ENCODE measurements around the gene MFAP4. TPM values are rescaled to one million over a fixed set of nuclear protein-coding genes. Genes with fewer than 3 reads are reported as not detected.

Gene MFAP4
- total RNA-seq, 1 donor from 2014 or later = 0.82 TPM

- FAIRE-seq = no peak
- no peak for DNase-seq (ENCODE audit: low spot score in 2 of 2)
Observed at GRCh38 chr17:19387921-19388521, 1.0 kb upstream of the MFAP4 start.

DNA sequence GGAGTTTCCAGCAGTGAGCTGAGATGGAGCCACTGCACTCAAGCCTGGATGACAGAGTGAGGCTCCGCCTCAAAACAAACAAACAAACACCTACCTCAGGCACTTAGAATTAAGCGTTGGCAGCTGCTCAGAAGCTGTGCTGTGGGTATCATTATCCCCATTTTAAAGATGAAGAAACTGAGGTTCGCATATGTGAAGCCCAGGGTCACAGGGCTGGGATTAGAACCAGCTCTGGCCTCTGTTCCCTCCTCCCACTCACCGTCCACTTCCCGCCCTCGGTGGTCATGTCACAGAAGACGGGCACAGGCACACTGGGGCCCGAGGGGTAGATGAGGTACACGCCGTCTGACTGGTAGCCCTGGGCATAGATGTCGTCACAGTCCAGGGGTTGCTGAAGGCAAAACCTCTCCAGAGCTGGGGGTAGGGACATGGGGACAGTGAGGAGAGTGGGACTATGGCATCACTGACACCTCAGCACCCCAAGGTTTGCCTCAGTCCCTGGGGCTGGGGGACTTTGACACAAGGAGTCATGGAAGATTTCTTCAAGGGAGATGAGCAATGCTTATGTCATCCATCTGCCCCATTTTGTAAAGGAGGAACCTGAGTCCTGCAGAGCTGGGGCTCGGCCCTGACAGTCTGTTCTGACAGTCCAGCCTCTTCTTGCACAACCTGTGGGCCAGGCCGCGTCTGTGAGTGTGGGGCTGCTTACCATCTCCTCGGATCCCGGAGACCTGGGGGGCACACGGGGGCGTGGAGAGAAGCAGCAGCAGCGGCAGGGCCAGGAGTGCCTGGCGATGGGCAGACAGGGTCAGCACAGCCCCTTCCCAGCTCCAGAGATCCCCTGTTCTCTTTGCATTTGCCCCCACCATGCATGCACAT is 700 bp downstream of the MFAP4 start:
- peak in 1 of 2 donors; percentile 55 for DNase-seq (ENCODE audit: low spot score in 2 of 2)
- FAIRE-seq = no peak

DNA sequence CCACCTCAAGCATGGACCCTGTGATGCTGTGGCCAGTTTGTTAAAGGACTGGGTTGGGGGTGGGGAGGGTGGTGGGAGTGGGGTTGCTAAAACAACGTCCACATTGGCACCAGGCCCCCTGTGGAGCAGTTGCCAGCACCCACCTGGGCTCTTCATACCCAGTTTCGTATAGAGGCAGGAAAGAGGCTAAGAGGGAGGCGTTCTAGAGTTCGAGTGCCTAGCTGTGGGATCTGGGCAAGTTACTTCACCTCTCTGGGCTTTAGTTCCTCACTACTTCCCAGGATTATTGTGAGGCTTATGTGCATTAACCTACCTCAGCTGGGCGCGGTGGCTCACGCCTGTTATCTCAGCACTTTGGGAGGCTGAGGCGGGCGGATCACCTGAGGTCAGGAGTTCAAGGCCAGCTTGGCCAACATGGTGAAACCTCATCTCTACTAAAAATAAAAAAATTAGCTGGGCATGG is 1.4 kb downstream of the MFAP4 start:
- FAIRE-seq (no peak), DNase-seq (ENCODE audit: low spot score in 2 of 2) (no peak)

GRCh38 chr17:19384723-19385391 is 2.1 kb downstream of the MFAP4 start:
- FAIRE-seq (no peak), DNase-seq (ENCODE audit: low spot score in 2 of 2) (peak; percentile 69 to 83)

DNA sequence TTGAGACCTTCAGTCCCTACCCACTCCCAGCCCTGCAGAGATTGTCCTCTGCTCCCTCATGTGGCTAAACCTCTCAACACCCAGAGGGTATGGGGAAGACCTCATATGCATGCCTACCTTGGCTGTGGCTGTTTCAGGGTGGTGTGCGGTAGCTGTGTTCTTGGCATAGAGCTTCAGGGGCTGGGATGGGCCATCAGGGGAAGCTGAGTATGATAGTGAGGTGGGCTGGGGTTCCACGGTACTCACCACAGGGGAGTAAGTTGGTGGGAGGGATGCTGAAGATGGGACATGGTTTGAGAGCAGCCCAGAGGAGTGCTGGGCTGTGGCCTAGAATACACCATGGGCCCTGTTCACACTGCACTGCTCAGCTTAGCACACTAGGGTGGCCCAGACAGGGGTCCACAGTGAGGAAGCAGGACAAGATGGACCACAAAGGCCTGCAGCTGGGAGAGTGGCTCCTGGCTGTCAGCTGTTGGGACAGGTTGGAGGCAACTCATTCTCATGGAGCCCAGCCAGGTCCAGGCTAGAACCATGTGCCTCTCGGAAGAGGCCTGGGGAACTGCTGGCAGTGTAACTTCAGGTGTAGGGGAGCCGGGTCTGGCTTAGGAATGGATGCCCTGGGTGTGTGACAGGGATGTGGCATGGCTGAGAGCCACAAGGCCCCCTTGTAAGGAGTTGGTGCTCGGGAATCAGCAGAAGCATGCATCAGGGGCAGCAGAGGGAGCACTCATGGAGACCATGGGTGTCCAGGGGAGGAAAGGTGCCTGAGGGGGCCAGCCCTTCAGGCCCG is 3.1 kb downstream of the MFAP4 start:
- DNase-seq (ENCODE audit: low spot score in 2 of 2) (no peak), FAIRE-seq (no peak)

- no peak for FAIRE-seq
- DNase-seq (ENCODE audit: low spot score in 2 of 2) = no peak
Observed at GRCh38 chr17:19382531-19383444, 4.2 kb downstream of the MFAP4 start.

DNA sequence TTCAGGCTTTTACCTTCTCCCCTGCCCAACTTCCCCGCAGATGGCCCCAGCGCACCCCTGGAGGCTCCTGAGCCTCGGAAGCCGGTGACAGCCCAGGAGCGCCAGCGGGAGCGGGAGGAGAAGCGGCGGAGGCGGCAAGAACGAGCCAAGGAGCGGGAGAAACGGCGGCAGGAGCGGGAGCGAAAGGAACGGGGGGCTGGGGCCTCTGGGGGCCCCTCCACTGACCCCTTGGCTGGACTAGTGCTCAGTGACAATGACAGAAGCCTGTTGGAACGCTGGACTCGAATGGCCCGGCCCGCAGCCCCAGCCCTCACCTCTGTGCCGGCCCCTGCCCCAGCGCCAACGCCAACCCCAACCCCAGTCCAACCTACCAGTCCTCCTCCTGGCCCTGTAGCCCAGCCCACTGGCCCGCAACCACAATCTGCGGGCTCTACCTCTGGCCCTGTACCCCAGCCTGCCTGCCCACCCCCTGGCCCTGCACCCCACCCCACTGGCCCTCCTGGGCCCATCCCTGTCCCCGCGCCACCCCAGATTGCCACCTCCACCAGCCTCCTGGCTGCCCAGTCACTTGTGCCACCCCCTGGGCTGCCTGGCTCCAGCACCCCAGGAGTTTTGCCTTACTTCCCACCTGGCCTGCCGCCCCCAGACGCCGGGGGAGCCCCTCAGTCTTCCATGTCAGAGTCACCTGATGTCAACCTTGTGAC is 5.1 kb downstream of the MFAP4 start:
- DNase-seq (ENCODE audit: low spot score in 2 of 2) = no peak
- FAIRE-seq = no peak

GRCh38 chr17:19381361-19381740 is 5.6 kb downstream of the MFAP4 start:
- DNase-seq (ENCODE audit: low spot score in 2 of 2) (no peak), FAIRE-seq (no peak)

DNA sequence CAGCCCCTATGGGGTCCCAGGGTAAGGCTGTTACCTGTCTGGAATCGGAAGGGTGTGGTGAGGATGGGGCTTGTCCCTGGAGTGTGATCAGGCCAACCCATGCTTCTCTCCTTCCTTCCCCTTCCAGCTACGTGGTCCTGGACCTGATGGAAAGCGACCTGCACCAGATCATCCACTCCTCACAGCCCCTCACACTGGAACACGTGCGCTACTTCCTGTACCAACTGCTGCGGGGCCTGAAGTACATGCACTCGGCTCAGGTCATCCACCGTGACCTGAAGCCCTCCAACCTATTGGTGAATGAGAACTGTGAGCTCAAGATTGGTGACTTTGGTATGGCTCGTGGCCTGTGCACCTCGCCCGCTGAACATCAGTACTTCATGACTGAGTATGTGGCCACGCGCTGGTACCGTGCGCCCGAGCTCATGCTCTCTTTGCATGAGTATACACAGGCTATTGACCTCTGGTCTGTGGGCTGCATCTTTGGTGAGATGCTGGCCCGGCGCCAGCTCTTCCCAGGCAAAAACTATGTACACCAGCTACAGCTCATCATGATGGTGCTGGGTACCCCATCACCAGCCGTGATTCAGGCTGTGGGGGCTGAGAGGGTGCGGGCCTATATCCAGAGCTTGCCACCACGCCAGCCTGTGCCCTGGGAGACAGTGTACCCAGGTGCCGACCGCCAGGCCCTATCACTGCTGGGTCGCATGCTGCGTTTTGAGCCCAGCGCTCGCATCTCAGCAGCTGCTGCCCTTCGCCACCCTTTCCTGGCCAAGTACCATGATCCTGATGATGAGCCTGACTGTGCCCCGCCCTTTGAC is 6.3 kb downstream of the MFAP4 start:
- DNase-seq (ENCODE audit: low spot score in 2 of 2) (no peak), FAIRE-seq (no peak)

DNA sequence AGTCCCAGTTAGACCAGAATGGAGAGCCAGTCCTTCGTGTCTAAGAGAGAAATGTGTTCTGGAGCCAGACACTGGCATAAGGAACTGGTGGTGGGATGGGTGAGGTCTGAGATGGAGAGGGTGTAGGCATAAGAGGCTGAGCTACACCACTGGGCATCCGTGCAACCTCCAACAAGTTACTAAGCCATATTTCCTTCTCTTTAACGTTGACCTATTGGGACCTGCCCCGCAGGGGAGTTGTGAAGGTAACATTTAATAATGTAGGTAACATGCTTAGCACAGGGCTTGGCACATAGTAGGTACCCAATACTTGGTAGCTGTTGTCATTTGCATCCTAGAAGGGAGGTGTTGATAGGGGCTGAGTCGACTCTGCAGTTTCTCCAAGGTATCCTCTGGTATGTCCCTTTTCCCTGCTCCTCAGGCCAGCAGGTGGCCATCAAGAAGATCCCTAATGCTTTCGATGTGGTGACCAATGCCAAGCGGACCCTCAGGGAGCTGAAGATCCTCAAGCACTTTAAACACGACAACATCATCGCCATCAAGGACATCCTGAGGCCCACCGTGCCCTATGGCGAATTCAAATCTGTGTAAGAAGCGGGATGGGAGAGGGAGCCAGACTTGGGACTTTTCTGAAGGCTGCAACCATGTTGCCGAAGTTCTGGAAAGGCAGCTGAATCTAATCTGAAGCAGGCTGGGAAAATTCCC is 7.5 kb downstream of the MFAP4 start:
- FAIRE-seq (no peak), DNase-seq (ENCODE audit: low spot score in 2 of 2) (no peak)

GRCh38 chr17:19378416-19379360 is 8.3 kb downstream of the MFAP4 start, which contains the start of gene MAPK7:
TSS of gene MAPK7 (plus strand) at chr17:19378498. CDS start at chr17:19378901, 403 bp downstream.
- DNase-seq (ENCODE audit: low spot score in 2 of 2) (peak in 1 of 2 donors; percentile 48), FAIRE-seq (no peak)

- peak; percentile 42 for FAIRE-seq
- peak; percentile 99 for DNase-seq (ENCODE audit: low spot score in 2 of 2)
Observed at GRCh38 chr17:19377602-19378415, 9.2 kb downstream of the MFAP4 start.

- DNase-seq (ENCODE audit: low spot score in 2 of 2) = no peak
- no peak for FAIRE-seq
Observed at GRCh38 chr17:19376811-19377210, 10.2 kb downstream of the MFAP4 start.

GRCh38 chr17:19375732-19376131 is 11.3 kb downstream of the MFAP4 start:
- FAIRE-seq (no peak), DNase-seq (ENCODE audit: low spot score in 2 of 2) (no peak)

- FAIRE-seq = no peak
- no peak for DNase-seq (ENCODE audit: low spot score in 2 of 2)
Observed at GRCh38 chr17:19374136-19374535, 12.9 kb downstream of the MFAP4 start.
